A673 (cell line): ENCODE results near the gene MGLL.

Source experiments
- CTCF ChIP-seq: fragments of 300-800, 200-600 bp; sonication (generic); conservative IDR thresholded peaks from 2 replicates; pipeline ENCODE4 v1.5.1; 2017; ENCODE audit warnings: low read depth, mild to moderate bottlenecking, antibody characterized with exemption, low read length, moderate library complexity, mixed read lengths
- EZH2 ChIP-seq: fragments of 200-600 bp; sonication (generic); IDR thresholded peaks from 2 replicates; pipeline ENCODE4 v1.6.1; 2017; ENCODE audit warnings: borderline replicate concordance, low read depth, mild to moderate bottlenecking, mixed read lengths, antibody characterized with exemption, low read length; ENCODE audit not compliant: poor library complexity, severe bottlenecking

- no peak for TF ChIP-seq CTCF
- no peak for TF ChIP-seq EZH2
Observed at GRCh38 chr3:127682561-127682960, 139.8 kb downstream of the MGLL start.
